PFSK-1 (cell line): ENCODE data around the gene CYTH4.

Experiments used
- FOXP2 ChIP-seq: optimal IDR thresholded peaks from 2 replicates; pipeline ENCODE3; 2011; ENCODE audit warnings: borderline replicate concordance, control low read depth, inconsistent platforms; ENCODE audit not compliant: insufficient read depth; ENCODE audit errors: extremely low read length, extremely low read depth
- POLR2AphosphoS5 ChIP-seq: IDR thresholded peaks from 2 replicates; pipeline ENCODE4 v1.6.1; 2012; ENCODE audit warnings: low read depth, mild to moderate bottlenecking, control low read depth, low read length, moderate library complexity
- SIN3A ChIP-seq: IDR thresholded peaks from 2 replicates; pipeline ENCODE4 v1.6.1; 2012; ENCODE audit warnings: mild to moderate bottlenecking, low read length, moderate library complexity, borderline replicate concordance; ENCODE audit not compliant: insufficient read depth
- TAF1 ChIP-seq: IDR thresholded peaks from 2 replicates; pipeline ENCODE4 v1.6.1; 2012; ENCODE audit warnings: low read length, control low read depth, borderline replicate concordance; ENCODE audit not compliant: insufficient read depth
- TF ChIP-seq, protein P1 (sequence below), 2 experiments: IDR thresholded peaks; 2 replicates each; pipeline versions ENCODE4 v1.6.1 to v1.8.0; 2011 to 2012; ENCODE audit warnings: low read depth in 2 of 2, low read length in 2 of 2, control low read depth in 1 of 2, inconsistent platforms in 1 of 2, mild to moderate bottlenecking in 1 of 2, moderate library complexity in 1 of 2; ENCODE audit not compliant: insufficient read depth in 1 of 2

CYTH4 gene

DNA sequence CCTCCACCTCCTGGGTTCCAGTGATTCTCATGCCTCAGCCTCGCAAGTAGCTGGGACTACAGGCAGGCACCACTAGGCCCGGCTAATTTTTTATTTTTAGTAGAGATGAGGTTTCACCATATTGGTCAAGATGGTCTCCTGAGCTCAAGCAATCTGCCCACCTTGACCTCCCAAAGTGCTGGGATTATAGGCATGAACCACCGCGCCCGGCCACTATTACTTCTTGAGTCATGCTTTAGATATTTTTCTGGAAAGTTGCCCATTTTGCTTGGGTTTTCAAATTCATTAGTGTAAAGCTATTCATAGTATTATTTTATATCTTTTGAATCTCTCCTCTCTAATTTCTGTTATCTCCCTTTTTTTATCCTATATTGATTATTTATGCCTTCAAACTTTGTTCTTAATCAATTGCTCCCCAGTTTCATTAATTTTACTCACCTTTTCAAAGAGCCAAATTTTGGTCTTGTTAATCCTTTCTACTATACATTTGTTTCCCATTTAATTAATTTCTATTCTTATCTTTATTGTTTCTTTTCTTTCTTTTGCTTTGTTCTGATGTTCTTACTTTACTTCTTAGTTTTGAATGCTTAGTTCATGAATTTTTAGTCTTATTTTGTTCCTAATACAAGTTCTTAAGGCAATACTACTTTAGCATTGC, 28.0 kb upstream of the CYTH4 start:
- TF ChIP-seq, protein P1, sequence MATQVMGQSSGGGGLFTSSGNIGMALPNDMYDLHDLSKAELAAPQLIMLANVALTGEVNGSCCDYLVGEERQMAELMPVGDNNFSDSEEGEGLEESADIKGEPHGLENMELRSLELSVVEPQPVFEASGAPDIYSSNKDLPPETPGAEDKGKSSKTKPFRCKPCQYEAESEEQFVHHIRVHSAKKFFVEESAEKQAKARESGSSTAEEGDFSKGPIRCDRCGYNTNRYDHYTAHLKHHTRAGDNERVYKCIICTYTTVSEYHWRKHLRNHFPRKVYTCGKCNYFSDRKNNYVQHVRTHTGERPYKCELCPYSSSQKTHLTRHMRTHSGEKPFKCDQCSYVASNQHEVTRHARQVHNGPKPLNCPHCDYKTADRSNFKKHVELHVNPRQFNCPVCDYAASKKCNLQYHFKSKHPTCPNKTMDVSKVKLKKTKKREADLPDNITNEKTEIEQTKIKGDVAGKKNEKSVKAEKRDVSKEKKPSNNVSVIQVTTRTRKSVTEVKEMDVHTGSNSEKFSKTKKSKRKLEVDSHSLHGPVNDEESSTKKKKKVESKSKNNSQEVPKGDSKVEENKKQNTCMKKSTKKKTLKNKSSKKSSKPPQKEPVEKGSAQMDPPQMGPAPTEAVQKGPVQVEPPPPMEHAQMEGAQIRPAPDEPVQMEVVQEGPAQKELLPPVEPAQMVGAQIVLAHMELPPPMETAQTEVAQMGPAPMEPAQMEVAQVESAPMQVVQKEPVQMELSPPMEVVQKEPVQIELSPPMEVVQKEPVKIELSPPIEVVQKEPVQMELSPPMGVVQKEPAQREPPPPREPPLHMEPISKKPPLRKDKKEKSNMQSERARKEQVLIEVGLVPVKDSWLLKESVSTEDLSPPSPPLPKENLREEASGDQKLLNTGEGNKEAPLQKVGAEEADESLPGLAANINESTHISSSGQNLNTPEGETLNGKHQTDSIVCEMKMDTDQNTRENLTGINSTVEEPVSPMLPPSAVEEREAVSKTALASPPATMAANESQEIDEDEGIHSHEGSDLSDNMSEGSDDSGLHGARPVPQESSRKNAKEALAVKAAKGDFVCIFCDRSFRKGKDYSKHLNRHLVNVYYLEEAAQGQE (IDR thresholded peaks at IDR 0.05; ENCODE audit: insufficient read depth in 1 of 2, low read depth in 2 of 2, low read length in 2 of 2): no peak
- TF ChIP-seq TAF1 (no peak), FOXP2 (no peak), SIN3A (no peak), POLR2AphosphoS5 (no peak)

DNA sequence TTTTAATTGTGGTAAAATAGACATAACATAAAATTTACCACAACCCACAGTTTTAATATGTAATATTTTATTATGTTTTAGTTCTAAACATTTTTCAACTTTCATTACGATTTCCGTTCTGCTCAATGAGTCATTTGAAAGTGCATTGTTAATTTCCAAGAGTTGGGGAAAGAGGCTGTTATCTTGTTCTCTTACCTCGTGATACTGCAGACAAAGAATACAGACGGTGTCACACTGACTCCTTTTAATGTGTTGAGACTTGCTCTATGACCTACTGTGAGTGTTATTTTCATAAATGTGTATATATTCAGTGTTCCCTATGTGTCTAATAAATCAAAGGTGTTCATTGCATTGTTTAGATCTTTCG, 27.5 kb upstream of the CYTH4 start:
- no peak for TF ChIP-seq FOXP2
- no peak for TF ChIP-seq TAF1
- no peak for TF ChIP-seq POLR2AphosphoS5
- TF ChIP-seq SIN3A: no peak
- TF ChIP-seq, protein P1 (IDR thresholded peaks at IDR 0.05; ENCODE audit: insufficient read depth in 1 of 2, low read depth in 2 of 2, low read length in 2 of 2): no peak

DNA sequence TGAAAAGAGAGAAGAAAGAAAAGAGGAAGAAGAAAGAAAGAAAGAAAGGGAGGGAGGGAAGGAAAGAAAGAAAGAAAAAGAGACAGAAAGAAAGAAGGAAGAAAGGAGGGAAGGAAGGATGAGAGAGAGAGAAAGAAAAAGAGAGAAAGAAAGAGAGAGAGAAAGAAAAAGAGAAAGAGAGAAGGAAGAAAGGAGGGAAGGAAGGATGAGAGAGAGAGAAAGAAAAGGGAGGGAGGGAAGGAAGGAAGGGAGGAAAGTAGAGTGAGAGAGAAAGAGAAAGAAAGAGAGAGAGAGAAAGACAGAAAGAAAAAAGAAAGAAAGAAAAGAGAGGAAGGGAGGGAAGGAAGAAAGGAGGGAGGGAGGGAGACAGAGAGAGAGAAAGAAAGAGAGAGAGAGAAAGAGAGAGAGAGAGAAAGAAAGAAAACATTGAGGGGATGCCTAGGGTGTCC, 26.7 kb upstream of the CYTH4 start:
- TF ChIP-seq, protein P1 (IDR thresholded peaks at IDR 0.05; ENCODE audit: insufficient read depth in 1 of 2, low read depth in 2 of 2, low read length in 2 of 2): no peak
- TF ChIP-seq POLR2AphosphoS5: no peak
- no peak for TF ChIP-seq FOXP2
- no peak for TF ChIP-seq SIN3A
- no peak for TF ChIP-seq TAF1

DNA sequence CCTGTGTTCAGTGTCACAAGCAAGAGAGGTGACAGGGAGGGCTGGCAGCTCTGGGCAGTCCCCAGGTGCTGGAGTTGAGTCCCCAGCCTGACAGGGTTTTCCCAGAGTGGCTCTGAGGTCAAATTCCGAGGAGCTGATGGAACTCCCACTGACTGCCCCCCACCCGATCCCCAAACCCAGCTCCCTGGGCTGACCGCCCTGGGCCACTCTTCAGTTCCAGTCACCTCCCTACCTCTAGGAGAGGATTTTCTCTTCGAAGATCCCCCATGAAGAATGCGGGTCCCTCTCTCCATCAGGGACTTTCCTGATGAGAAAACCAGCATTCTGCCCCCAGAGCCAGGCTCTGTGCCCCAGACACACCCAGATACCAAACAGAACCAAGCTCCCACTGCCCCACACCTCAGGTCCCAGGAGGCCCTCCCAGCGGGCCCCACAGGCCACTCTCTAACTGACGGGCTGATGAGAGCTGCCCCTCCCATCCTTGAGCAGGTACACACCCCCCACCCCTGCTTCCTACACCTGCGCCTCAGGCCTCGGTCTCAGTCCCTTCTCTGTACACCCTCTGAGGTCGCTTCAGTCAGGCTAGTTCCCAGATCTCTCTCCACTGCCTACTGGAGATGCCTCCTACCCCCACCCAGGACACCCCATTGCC, 26.1 kb upstream of the CYTH4 start:
- no peak for TF ChIP-seq FOXP2
- no peak for TF ChIP-seq POLR2AphosphoS5
- TF ChIP-seq TAF1: no peak
- TF ChIP-seq SIN3A: no peak
- TF ChIP-seq, protein P1 (IDR thresholded peaks at IDR 0.05; ENCODE audit: insufficient read depth in 1 of 2, low read depth in 2 of 2, low read length in 2 of 2): no peak
